Liver (tissue), 10 donors: Measurements from ENCODE around the gene WDFY3. TPM values are rescaled to one million over a fixed set of nuclear protein-coding genes. Genes with fewer than 3 reads are reported as not detected.

ENCODE experiments used
- DNase-seq: peaks from one replicate; pipeline ENCODE4 v3.0.0-alpha.2; 2017; ENCODE audit warnings: low spot score
- H3K27ac ChIP-seq, 2 donors: one replicate each; pipeline ENCODE4 v1.7.0; 2013; ENCODE audit warnings: inconsistent platforms in 2 of 2, low read length in 2 of 2, control low read depth in 1 of 2, low read depth in 1 of 2, mild to moderate bottlenecking in 1 of 2
- H3K27me3 ChIP-seq, 4 donors: one replicate each; pipeline versions ENCODE4 v1.6.1 to v1.7.0; 2013; ENCODE audit warnings: low read length in 3 of 4, inconsistent platforms in 1 of 4, mild to moderate bottlenecking in 1 of 4, moderate library complexity in 1 of 4; ENCODE audit not compliant: control insufficient read depth in 4 of 4, insufficient read depth in 4 of 4
- H3K36me3 ChIP-seq, 4 donors: one replicate each; pipeline versions ENCODE4 v1.6.1 to v1.7.0; 2013; ENCODE audit warnings: low read length in 3 of 4, mild to moderate bottlenecking in 3 of 4, low read depth in 1 of 4, moderate library complexity in 1 of 4; ENCODE audit not compliant: control insufficient read depth in 4 of 4, insufficient read depth in 3 of 4
- H3K4me1 ChIP-seq, 4 donors: one replicate each; pipeline versions ENCODE4 v1.6.1 to v1.7.0; 2013; ENCODE audit warnings: low read length in 3 of 4, mild to moderate bottlenecking in 3 of 4, moderate library complexity in 1 of 4; ENCODE audit not compliant: control insufficient read depth in 4 of 4, insufficient read depth in 4 of 4
- H3K4me3 ChIP-seq, 3 donors: one replicate each; pipeline versions ENCODE4 v1.6.1 to v1.7.0; 2013; ENCODE audit warnings: low read length in 3 of 3, control low read depth in 1 of 3, low read depth in 1 of 3, mild to moderate bottlenecking in 1 of 3
- H3K9ac ChIP-seq, 2 donors: one replicate each; pipeline ENCODE4 v1.7.0; 2013; ENCODE audit warnings: low read length in 2 of 2, mild to moderate bottlenecking in 2 of 2, moderate library complexity in 2 of 2, control low read depth in 1 of 2, low read depth in 1 of 2
- H3K9me3 ChIP-seq, 4 donors: one replicate each; pipeline versions ENCODE4 v1.6.1 to v1.7.0; 2013; ENCODE audit warnings: low read length in 3 of 4; ENCODE audit not compliant: control insufficient read depth in 4 of 4
- CTCF ChIP-seq: fragments of 150-350 bp; IDR thresholded peaks from 2 replicates; pipeline ENCODE4 v1.5.1; 2017; ENCODE audit warnings: improper control_type of control experiment, low read depth, low read length; ENCODE audit not compliant: missing input control
- EGR1 ChIP-seq, 2 donors: IDR thresholded peaks; 2 replicates each; pipeline ENCODE4 v1.6.1; 2016 to 2018; ENCODE audit warnings: antibody characterized with exemption in 2 of 2, low read depth in 2 of 2
- FOXA1 ChIP-seq: IDR thresholded peaks from 2 replicates; pipeline ENCODE4 v1.6.1; 2016; ENCODE audit warnings: antibody characterized with exemption
- HNF4A ChIP-seq, 2 donors: conservative IDR thresholded peaks; 2 replicates each; pipeline ENCODE4 v1.6.1; 2016; ENCODE audit warnings: antibody characterized with exemption in 2 of 2, mild to moderate bottlenecking in 2 of 2
- SP1 ChIP-seq: IDR thresholded peaks from 2 replicates; pipeline ENCODE4 v1.6.1; 2018; ENCODE audit warnings: antibody characterized with exemption, mild to moderate bottlenecking
- TAF1 ChIP-seq: conservative IDR thresholded peaks from 2 replicates; pipeline ENCODE4 v1.6.1; 2016; ENCODE audit warnings: antibody characterized with exemption, mild to moderate bottlenecking
- YY1 ChIP-seq: IDR thresholded peaks from 2 replicates; pipeline ENCODE4 v1.6.1; 2016; ENCODE audit warnings: antibody characterized with exemption, mild to moderate bottlenecking
- WGBS: extraction: QIAGEN DNeasy Blood & Tissue Kit; methylation state at CpG from one replicate; pipeline ENCODE4 v1.1.7; 2013; 5-methylcytosine and 5-hydroxymethylcytosine counted together
- polyA plus RNA-seq, 2 donors: library from polyadenylated mRNA; stranded (reverse) in 1 of 2; unstranded in 1 of 2; fragments of 200-250 nt in 1 of 2; fragments of >200 nt in 1 of 2; fragmentation: Nextera tagmentation in 1 of 2; extraction: Ambion mirVana in 1 of 2; gene quantifications; one replicate each; pipeline versions ENCODE4 v1.2.1 to v1.2.3, GENCODE V29; 2013 to 2015
- small RNA-seq: library from RNA; depleted of rRNA; stranded (forward); fragments of <200 nt; gene quantifications from one replicate; pipeline ENCODE3, GENCODE V24; 2014
- total RNA-seq, 2 donors: library from RNA; depleted of rRNA; stranded (reverse); fragments of >200 nt; gene quantifications; one replicate each; pipeline ENCODE4 v1.2.3, GENCODE V29; 2014
- TF ChIP-seq, protein P1 (sequence below): IDR thresholded peaks from 2 replicates; pipeline ENCODE4 v1.6.1; 2016; ENCODE audit warnings: antibody characterized with exemption
- TF ChIP-seq, protein P2 (sequence below): IDR thresholded peaks from 2 replicates; pipeline ENCODE4 v1.6.1; 2016; ENCODE audit warnings: antibody characterized with exemption
- donor health status: healthy.
- donor health status: healthy.
- donor health status: healthy.
- donor health status: healthy.
- donor health status: healthy.

The WDFY3 gene
- total and polyA plus RNA-seq, 4 donors, result 3.2 to 50.5 (median 19.2) TPM

DNA sequence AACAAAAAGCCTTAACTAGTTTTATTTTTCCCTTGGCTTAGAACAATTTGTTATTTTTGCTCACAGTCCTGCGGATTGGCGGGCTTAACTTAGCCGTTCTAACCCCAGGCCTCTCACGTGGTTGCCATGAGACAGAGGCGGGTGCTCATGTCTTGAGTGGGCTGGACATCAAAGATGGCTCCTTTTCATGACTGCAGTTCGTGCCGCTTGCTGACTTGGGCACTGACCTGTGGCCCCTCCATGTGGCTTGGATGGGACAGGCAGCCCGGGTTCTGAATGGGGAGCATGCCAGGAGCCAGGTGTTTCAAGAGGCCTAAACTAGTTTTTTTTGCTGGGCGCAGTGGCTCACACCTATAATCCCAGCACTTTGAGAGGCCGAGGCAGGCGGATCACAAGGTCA is 342.8 kb downstream of the WDFY3 start (continued):
- TF ChIP-seq CTCF, result no peak
- TF ChIP-seq SP1, result no peak
- TF ChIP-seq, protein P1, sequence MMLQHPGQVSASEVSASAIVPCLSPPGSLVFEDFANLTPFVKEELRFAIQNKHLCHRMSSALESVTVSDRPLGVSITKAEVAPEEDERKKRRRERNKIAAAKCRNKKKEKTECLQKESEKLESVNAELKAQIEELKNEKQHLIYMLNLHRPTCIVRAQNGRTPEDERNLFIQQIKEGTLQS, result no peak

DNA sequence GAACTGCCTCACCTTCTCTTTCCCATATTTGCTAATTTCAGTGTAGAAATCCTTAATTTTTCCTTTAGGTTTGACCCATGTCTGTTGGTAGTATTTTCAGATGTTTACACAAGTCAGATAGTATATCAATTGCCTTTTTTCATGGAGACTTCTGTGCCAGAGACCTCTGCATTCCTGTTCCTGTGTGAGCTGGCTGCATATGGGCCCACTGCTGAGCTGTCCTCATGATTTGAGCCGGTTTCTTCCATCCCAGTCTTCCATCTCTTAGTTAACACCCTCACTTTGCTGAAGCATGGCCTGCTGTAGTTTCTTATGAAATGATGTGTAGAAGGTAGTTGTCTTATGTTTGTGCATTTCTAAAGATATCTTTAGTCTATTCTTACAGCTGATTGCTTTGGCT is 343.5 kb downstream of the WDFY3 start:
- 77% methylated on average over 1 of the region's 1 CpG for WGBS
- H3K27me3 ChIP-seq, result no peaks in the 10 kb centered on the region
- H3K36me3 ChIP-seq, result no peaks in the 10 kb centered on the region
- TF ChIP-seq, protein P2, sequence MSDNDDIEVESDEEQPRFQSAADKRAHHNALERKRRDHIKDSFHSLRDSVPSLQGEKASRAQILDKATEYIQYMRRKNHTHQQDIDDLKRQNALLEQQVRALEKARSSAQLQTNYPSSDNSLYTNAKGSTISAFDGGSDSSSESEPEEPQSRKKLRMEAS, result no peak
- TF ChIP-seq FOXA1 (no peak), TAF1 (no peak), CTCF (no peak), YY1 (no peak), EGR1 (IDR thresholded peaks at IDR 0.05; ENCODE audit: low read depth in 2 of 2) (no peak), HNF4A (conservative IDR thresholded peaks at IDR 0.05) (no peak)
- TF ChIP-seq, protein P1, result no peak
- no peak overlapping the region for H3K4me3 ChIP-seq
- H3K9me3 ChIP-seq, result no peaks in the 10 kb centered on the region
- no peak overlapping the region for H3K9ac ChIP-seq
- DNase-seq, result no peak
- no peak overlapping the region for H3K27ac ChIP-seq
- no peaks in the 10 kb centered on the region for H3K4me1 ChIP-seq

Small RNAs within 50 kb of the gene (small RNA-seq; reads per million reads assigned to genes)
- gene RN7SL552P (not detected), gene RNU6-469P (not detected)
